Ishikawa (cell line): ENCODE data around the gene D2HGDH.

Source experiments
- CEBPB ChIP-seq: IDR thresholded peaks from 2 replicates; pipeline ENCODE4 v1.6.1; 2012
- CREB1 ChIP-seq: IDR thresholded peaks from 2 replicates; pipeline ENCODE4 v1.6.1; 2012; ENCODE audit warnings: low read depth
- EGR1 ChIP-seq: IDR thresholded peaks from 2 replicates; pipeline ENCODE4 v1.6.1; 2012
- EP300 ChIP-seq: IDR thresholded peaks from 2 replicates; pipeline ENCODE4 v1.6.1; 2012; ENCODE audit warnings: borderline replicate concordance
- FOXM1 ChIP-seq: IDR thresholded peaks from 2 replicates; pipeline ENCODE4 v1.6.1; 2012; ENCODE audit warnings: low read depth, borderline replicate concordance
- MAX ChIP-seq: IDR thresholded peaks from 2 replicates; pipeline ENCODE4 v1.6.1; 2012
- NFIC ChIP-seq: IDR thresholded peaks from 2 replicates; pipeline ENCODE4 v1.6.1; 2012
- RAD21 ChIP-seq: IDR thresholded peaks from 2 replicates; pipeline ENCODE4 v1.6.1; 2012; ENCODE audit warnings: low read depth
- REST ChIP-seq: IDR thresholded peaks from 2 replicates; pipeline ENCODE4 v1.6.1; 2012; ENCODE audit warnings: low read depth, mild to moderate bottlenecking
- TAF1 ChIP-seq: IDR thresholded peaks from 2 replicates; pipeline ENCODE4 v1.6.1; 2012; ENCODE audit warnings: low read depth, mild to moderate bottlenecking
- TCF12 ChIP-seq: IDR thresholded peaks from 2 replicates; pipeline ENCODE4 v1.6.1; 2012; ENCODE audit warnings: low read depth
- TEAD4 ChIP-seq: IDR thresholded peaks from 2 replicates; pipeline ENCODE4 v1.6.1; 2012
- USF1 ChIP-seq: IDR thresholded peaks from 2 replicates; pipeline ENCODE4 v1.6.1; 2012
- YY1 ChIP-seq: IDR thresholded peaks from 2 replicates; pipeline ENCODE4 v1.6.1; 2012; ENCODE audit warnings: low read depth
- ZBTB7A ChIP-seq: IDR thresholded peaks from 2 replicates; pipeline ENCODE4 v1.6.1; 2012; ENCODE audit warnings: low read depth

D2HGDH gene

GRCh38 chr2:241733391-241734207 is 831 bp upstream of the D2HGDH start:
- TF ChIP-seq FOXM1: no peak
- TF ChIP-seq ZBTB7A: no peak
- no peak for TF ChIP-seq YY1
- no peak for TF ChIP-seq TAF1
- TF ChIP-seq USF1: no peak
- TF ChIP-seq NFIC: no peak
- no peak for TF ChIP-seq EGR1
- no peak for TF ChIP-seq TEAD4

- TF ChIP-seq RAD21: no peak
- TF ChIP-seq YY1: no peak
- TF ChIP-seq TEAD4: no peak
- TF ChIP-seq CEBPB: no peak
- TF ChIP-seq MAX: no peak
These were observed 293 bp upstream of the D2HGDH start for GRCh38 chr2:241734208-241734466.

GRCh38 chr2:241736111-241736510 is 1.7 kb downstream of the D2HGDH start:
- TF ChIP-seq TCF12: no peak
- TF ChIP-seq ZBTB7A: no peak
- TF ChIP-seq USF1: no peak
- no peak for TF ChIP-seq CEBPB
- no peak for TF ChIP-seq YY1
- TF ChIP-seq EGR1: no peak
- no peak for TF ChIP-seq FOXM1
- TF ChIP-seq TAF1: no peak
- no peak for TF ChIP-seq EP300
- no peak for TF ChIP-seq MAX
- TF ChIP-seq RAD21: no peak
- TF ChIP-seq REST: no peak
- TF ChIP-seq TEAD4: no peak

- no peak for TF ChIP-seq TEAD4
- TF ChIP-seq CREB1: no peak
- TF ChIP-seq YY1: no peak
These were observed 3.7 kb downstream of the D2HGDH start for GRCh38 chr2:241738040-241738686.

- no peak for TF ChIP-seq TCF12
- no peak for TF ChIP-seq TEAD4
- TF ChIP-seq ZBTB7A: no peak
- no peak for TF ChIP-seq MAX
These were observed 4.7 kb downstream of the D2HGDH start for GRCh38 chr2:241739177-241739576.

GRCh38 chr2:241739651-241740050 is 5.2 kb downstream of the D2HGDH start:
- no peak for TF ChIP-seq MAX
- TF ChIP-seq CEBPB: no peak
- no peak for TF ChIP-seq EGR1
- no peak for TF ChIP-seq USF1
- TF ChIP-seq ZBTB7A: no peak
- no peak for TF ChIP-seq EP300
- TF ChIP-seq FOXM1: no peak
- no peak for TF ChIP-seq REST
- TF ChIP-seq TCF12: no peak
- TF ChIP-seq CREB1: no peak
- TF ChIP-seq TAF1: no peak
- TF ChIP-seq TEAD4: no peak
- no peak for TF ChIP-seq RAD21
- TF ChIP-seq YY1: no peak
- no peak for TF ChIP-seq NFIC
